Colonic mucosa (tissue), 4 donors: ENCODE results near the gene BEND2. TPM values are rescaled to one million over a fixed set of nuclear protein-coding genes. Genes with fewer than 3 reads are reported as not detected.

Source experiments
- DNase-seq: peaks from one replicate; pipeline ENCODE4 v3.0.0-alpha.2; 2020
- H3K27ac ChIP-seq: fragments of 200-600 bp; one replicate; pipeline ENCODE4 v1.8.0; 2021
- H3K27me3 ChIP-seq: fragments of 200-600 bp; one replicate; pipeline ENCODE4 v1.8.0; 2021
- H3K36me3 ChIP-seq: fragments of 200-600 bp; one replicate; pipeline ENCODE4 v1.8.0; 2021
- H3K4me1 ChIP-seq: fragments of 200-600 bp; one replicate; pipeline ENCODE4 v1.8.0; 2021; ENCODE audit warnings: mild to moderate bottlenecking
- H3K4me3 ChIP-seq: fragments of 200-600 bp; one replicate; pipeline ENCODE4 v1.8.0; 2021
- H3K9ac ChIP-seq, 2 donors: one replicate each; pipeline ENCODE4 v1.7.0; 2013; ENCODE audit warnings: control low read depth in 2 of 2, low read depth in 2 of 2, low read length in 2 of 2
- H3K9me3 ChIP-seq: fragments of 200-600 bp; one replicate; pipeline ENCODE4 v1.8.0; 2021
- intact Hi-C: fragments of 100-400 bp; cut with DNase I; formaldehyde crosslinking; loops from one replicate; pipeline ENCODE4 v1.14.1; 2022
- total RNA-seq, 2 donors: library from RNA; stranded (reverse); fragmentation: NEBNext Ultra II Directional in 1 of 2; extraction: Animal tissue kit (Norgen Biotek cat#: 25700) in 1 of 2; gene quantifications; one replicate each; pipeline ENCODE4 v1.2.1, GENCODE V29; 2021
- TF ChIP-seq, protein P1 (sequence below): fragments of 200-600 bp; IDR thresholded peaks from one replicate; pipeline ENCODE4 v1.8.0; 2022; ENCODE audit warnings: antibody characterized with exemption, mild to moderate bottlenecking
- donor health status: healthy.
- donor health status: DM: no; HTN: no; CAD: no.
- donor health status: DM: no; HTN: no; CAD: no.

BEND2 gene
- total RNA-seq, 2 donors from 2014 or later: not detected

DNA sequence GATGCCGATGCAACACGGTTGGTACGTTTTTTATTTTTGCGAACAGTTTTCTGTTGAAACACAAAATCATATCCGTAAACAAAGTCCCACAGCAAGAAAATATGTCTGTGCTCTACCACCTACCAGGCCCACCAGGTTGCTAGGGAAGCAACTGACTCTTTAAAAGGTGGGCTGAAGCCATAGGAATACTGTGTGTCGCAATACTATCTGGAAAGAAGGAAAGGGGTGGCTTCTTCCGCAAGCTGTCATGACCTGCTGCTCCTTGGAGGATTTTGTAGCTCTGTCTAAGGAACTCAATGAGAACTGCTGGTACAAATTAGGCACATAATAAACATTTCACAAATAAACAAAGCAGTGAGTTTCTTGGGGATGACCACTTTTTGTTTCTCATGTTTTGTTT is 46.5 kb downstream of the BEND2 start:
- TF ChIP-seq, protein P1, sequence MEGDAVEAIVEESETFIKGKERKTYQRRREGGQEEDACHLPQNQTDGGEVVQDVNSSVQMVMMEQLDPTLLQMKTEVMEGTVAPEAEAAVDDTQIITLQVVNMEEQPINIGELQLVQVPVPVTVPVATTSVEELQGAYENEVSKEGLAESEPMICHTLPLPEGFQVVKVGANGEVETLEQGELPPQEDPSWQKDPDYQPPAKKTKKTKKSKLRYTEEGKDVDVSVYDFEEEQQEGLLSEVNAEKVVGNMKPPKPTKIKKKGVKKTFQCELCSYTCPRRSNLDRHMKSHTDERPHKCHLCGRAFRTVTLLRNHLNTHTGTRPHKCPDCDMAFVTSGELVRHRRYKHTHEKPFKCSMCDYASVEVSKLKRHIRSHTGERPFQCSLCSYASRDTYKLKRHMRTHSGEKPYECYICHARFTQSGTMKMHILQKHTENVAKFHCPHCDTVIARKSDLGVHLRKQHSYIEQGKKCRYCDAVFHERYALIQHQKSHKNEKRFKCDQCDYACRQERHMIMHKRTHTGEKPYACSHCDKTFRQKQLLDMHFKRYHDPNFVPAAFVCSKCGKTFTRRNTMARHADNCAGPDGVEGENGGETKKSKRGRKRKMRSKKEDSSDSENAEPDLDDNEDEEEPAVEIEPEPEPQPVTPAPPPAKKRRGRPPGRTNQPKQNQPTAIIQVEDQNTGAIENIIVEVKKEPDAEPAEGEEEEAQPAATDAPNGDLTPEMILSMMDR: no peak
- Histone ChIP-seq H3K4me1 (no peaks in the 10 kb centered on the region), H3K27me3 (no peaks in the 10 kb centered on the region), H3K36me3 (no peaks in the 10 kb centered on the region), H3K9me3 (no peaks in the 10 kb centered on the region), H3K27ac (no peak overlapping the region), H3K4me3 (no peak overlapping the region), H3K9ac (no peak overlapping the region)
- DNase-seq: no peak
- intact Hi-C loops: no loop called here

DNA sequence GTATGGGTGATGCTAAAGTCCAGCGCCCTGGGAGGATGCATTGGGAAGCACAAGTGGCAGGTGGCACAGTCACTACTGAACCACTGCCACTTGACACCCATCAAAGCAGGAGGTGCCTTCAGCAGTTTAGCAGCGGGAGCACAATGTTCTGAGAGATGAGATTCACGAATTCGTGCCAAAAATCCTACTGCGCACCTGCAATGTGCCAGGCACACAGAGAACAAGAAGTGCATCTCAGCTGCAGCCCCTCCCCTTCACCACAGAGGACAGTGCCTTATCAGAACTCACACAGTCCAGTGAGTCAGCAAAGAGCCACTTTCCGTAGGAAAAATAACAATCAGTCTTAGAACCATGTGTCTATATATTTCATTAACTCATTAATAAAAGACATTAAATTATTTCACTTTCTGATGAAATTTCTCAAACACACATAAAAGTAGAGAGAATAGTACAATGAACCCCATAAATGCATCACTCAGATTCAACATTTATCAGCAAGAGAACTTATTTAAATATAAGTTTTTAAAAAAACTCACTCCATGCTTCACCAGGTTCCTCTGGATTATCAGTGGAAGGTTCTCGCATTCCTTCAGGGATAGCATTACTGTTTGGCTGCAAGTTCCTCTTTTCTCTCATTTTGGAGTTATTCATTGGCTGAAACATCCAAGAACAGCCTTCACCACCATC is 47.0 kb downstream of the BEND2 start:
- no peak for DNase-seq
- no peaks in the 10 kb centered on the region for H3K27me3 ChIP-seq
- no peak overlapping the region for H3K27ac ChIP-seq
- TF ChIP-seq, protein P1: no peak
- no peak overlapping the region for H3K4me3 ChIP-seq
- H3K36me3 ChIP-seq: no peaks in the 10 kb centered on the region
- H3K9ac ChIP-seq: no peak overlapping the region
- no peaks in the 10 kb centered on the region for H3K9me3 ChIP-seq
- no peaks in the 10 kb centered on the region for H3K4me1 ChIP-seq
- intact Hi-C loops: no loop called here

DNA sequence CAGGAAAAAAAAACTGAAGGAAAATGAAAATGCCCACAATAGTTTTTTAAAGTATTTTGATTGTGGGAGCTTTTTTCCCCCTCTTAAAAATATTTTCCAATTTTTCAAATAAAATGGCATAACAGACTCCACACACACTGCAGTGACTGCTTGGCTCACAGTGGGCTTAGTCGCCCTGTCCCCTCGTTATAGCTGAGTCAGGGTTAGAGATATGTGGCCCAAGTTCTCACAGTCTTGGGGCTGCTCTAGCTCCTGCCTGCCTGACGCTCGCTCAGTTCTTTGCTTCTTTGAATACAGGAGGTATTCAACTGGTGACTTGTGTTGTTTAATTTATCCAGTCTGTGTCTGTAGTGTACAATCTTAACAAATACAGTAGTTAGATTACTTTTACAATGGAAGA is 47.7 kb downstream of the BEND2 start:
- TF ChIP-seq, protein P1: no peak
- intact Hi-C loops: no loop called here
- DNase-seq: no peak

DNA sequence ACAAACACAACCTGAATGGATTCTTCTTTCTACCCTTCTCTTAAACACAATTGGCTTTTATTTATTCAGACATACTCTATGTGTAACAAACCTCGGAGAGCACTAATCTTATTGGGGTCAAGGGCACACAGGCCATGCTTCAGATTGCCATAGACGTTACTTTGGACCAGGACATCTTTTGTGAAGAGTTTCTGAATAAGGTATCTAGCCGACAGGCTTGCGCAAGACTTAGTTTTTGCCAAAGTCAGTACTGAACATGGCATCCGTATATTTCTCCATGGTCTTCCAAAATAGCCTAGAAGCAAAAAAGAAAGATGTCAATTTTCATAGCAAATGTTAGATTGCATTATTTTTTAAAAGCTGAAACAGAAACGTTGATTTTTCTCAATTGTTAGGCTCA is 49.8 kb downstream of the BEND2 start:
- TF ChIP-seq, protein P1: no peak
- Histone ChIP-seq H3K36me3 (no peaks in the 10 kb centered on the region), H3K27ac (no peak overlapping the region), H3K27me3 (no peaks in the 10 kb centered on the region), H3K4me3 (no peak overlapping the region), H3K9me3 (no peaks in the 10 kb centered on the region), H3K9ac (no peak overlapping the region), H3K4me1 (no peaks in the 10 kb centered on the region)
- intact Hi-C loops: no loop called here
- no peak for DNase-seq

More for the DNA sequence above, 47.7 kb downstream of the BEND2 start:
- Histone ChIP-seq H3K36me3 (no peaks in the 10 kb centered on the region), H3K27me3 (no peaks in the 10 kb centered on the region), H3K27ac (no peak overlapping the region), H3K4me1 (no peaks in the 10 kb centered on the region), H3K4me3 (no peak overlapping the region), H3K9me3 (no peaks in the 10 kb centered on the region), H3K9ac (no peak overlapping the region)

DNA sequence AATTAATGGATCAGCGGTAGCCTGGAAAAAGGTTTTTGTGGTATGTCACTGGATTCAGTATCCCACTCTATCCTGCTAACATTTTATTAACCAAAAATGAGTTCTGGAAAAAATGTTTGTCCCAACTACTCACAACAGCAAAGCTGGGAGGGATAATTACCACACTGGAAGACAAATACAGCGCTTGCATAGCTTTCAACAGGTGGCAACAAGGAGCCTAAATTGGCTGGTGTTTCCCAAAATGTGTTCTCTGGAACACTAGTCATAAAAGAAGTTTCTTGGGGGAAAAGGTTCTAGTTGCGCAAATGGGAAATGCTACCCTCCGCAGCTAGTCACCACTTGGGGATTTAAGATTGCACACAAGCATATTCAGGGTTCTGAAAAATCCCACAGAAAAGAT is 54.6 kb downstream of the BEND2 start:
- Histone ChIP-seq H3K27me3 (no peaks in the 10 kb centered on the region), H3K4me3 (no peak overlapping the region), H3K9ac (no peak overlapping the region), H3K4me1 (no peaks in the 10 kb centered on the region), H3K27ac (no peak overlapping the region), H3K36me3 (no peaks in the 10 kb centered on the region), H3K9me3 (no peaks in the 10 kb centered on the region)
- no peak for DNase-seq
- TF ChIP-seq, protein P1: no peak
- intact Hi-C loops: no loop called here
